Measurements from ENCODE around the gene TUBB3.

DNA sequence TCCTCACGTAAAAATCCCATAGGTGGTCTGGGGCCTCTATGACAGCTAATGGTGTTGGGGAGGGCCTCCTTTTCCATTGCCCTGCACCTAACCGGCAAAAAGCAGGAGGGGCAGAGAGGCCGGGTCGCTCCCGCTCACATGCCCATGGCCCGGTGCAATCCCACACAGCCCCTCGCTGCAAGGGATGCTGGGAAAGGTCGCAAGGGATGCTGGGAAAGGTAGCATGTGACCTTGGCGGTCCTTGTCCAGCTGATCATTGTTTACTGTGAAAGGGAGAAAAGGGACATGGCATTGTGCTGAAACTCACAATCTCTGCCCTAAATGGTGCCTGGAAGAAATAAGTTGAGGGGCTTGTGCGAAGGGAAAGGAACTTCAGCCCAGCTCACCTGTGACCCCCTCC lies 35.5 kb downstream of the TUBB3 start:
- TF ChIP-seq, protein P1, sequence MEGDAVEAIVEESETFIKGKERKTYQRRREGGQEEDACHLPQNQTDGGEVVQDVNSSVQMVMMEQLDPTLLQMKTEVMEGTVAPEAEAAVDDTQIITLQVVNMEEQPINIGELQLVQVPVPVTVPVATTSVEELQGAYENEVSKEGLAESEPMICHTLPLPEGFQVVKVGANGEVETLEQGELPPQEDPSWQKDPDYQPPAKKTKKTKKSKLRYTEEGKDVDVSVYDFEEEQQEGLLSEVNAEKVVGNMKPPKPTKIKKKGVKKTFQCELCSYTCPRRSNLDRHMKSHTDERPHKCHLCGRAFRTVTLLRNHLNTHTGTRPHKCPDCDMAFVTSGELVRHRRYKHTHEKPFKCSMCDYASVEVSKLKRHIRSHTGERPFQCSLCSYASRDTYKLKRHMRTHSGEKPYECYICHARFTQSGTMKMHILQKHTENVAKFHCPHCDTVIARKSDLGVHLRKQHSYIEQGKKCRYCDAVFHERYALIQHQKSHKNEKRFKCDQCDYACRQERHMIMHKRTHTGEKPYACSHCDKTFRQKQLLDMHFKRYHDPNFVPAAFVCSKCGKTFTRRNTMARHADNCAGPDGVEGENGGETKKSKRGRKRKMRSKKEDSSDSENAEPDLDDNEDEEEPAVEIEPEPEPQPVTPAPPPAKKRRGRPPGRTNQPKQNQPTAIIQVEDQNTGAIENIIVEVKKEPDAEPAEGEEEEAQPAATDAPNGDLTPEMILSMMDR (IDR thresholded peaks at IDR 0.05) = no peak
- no peak for TF ChIP-seq ZFX (IDR thresholded peaks at IDR 0.05; ENCODE audit: borderline replicate concordance)

All from 22Rv1 (cell line).